CD4-positive, CD25-positive, alpha-beta regulatory T cell (primary cell): ENCODE measurements around the gene KDM7A. TPM values are rescaled to one million over a fixed set of nuclear protein-coding genes. Genes with fewer than 3 reads are reported as not detected.

Experiments
- ATAC-seq, 2 donors: fragments of 150-1000 bp; cut with Tn5 transposase; one replicate each; pipeline ENCODE4 v1.10.0; 2021; ENCODE audit warnings: low read depth in 2 of 2, moderate number of reproducible peaks in 2 of 2, moderate library complexity in 1 of 2
- DNase-seq, 3 donors: peaks; one replicate each; pipeline versions ENCODE4 v3.0.0 to v3.0.0-alpha.2; 2012 to 2022; ENCODE audit warnings: mixed read lengths in 1 of 3
- H3K27ac ChIP-seq: one replicate; pipeline ENCODE4 v1.7.0; 2013; ENCODE audit warnings: mild to moderate bottlenecking, low read length; ENCODE audit not compliant: insufficient read depth, poor library complexity, severe bottlenecking
- H3K27me3 ChIP-seq: one replicate; pipeline ENCODE4 v1.7.0; 2013; ENCODE audit warnings: low read length; ENCODE audit not compliant: control insufficient read depth, insufficient read depth
- H3K36me3 ChIP-seq: one replicate; pipeline ENCODE4 v1.7.0; 2013; ENCODE audit warnings: mild to moderate bottlenecking, low read length, moderate library complexity; ENCODE audit not compliant: control insufficient read depth, insufficient read depth
- H3K4me1 ChIP-seq: 2 replicates; pipeline ENCODE4 v1.7.0; 2013; ENCODE audit warnings: mild to moderate bottlenecking, low read length; ENCODE audit not compliant: insufficient read depth, control insufficient read depth, poor library complexity, severe bottlenecking
- H3K4me3 ChIP-seq: one replicate; pipeline ENCODE4 v1.7.0; 2013; ENCODE audit warnings: low read depth, mild to moderate bottlenecking, low read length, moderate library complexity
- H3K9me3 ChIP-seq, 2 experiments: 1 replicate in 1 of 2; 2 replicates in 1 of 2; pipeline ENCODE4 v1.7.0; 2013; ENCODE audit warnings: low read length in 2 of 2, mild to moderate bottlenecking in 1 of 2, moderate library complexity in 1 of 2; ENCODE audit not compliant: control insufficient read depth in 2 of 2
- H3K27ac Mint-ChIP-seq, 3 donors: one replicate each; pipeline ENCODE4 v1.8.0; 2020 to 2022; ENCODE audit warnings: mild to moderate bottlenecking in 3 of 3, mixed read lengths in 3 of 3, moderate library complexity in 2 of 3
- H3K27me3 Mint-ChIP-seq: one replicate; pipeline ENCODE4 v1.8.0; 2022; ENCODE audit warnings: mild to moderate bottlenecking, mixed read lengths
- H3K36me3 Mint-ChIP-seq: one replicate; pipeline ENCODE4 v1.8.0; 2020; ENCODE audit warnings: mixed read lengths
- H3K4me1 Mint-ChIP-seq, 4 donors: one replicate each; pipeline ENCODE4 v1.8.0; 2020 to 2022; ENCODE audit warnings: mixed read lengths in 4 of 4, mild to moderate bottlenecking in 1 of 4
- H3K4me3 Mint-ChIP-seq, 4 donors: one replicate each; pipeline ENCODE4 v1.8.0; 2020 to 2022; ENCODE audit warnings: mild to moderate bottlenecking in 4 of 4, mixed read lengths in 4 of 4, moderate library complexity in 3 of 4
- H3K9me3 Mint-ChIP-seq, 7 donors: one replicate each; pipeline ENCODE4 v1.8.0; 2020 to 2022; ENCODE audit warnings: mixed read lengths in 7 of 7, mild to moderate bottlenecking in 3 of 7, moderate library complexity in 2 of 7
- polyA plus RNA-seq, 4 donors: library from polyadenylated mRNA; unstranded; fragments of 300-500 nt; fragmentation: Illumina TruSeq; gene quantifications; one replicate each; pipeline ENCODE4 v1.2.3, GENCODE V29; 2021
- total RNA-seq: library from RNA; stranded (reverse); gene quantifications from one replicate; pipeline ENCODE4 v1.2.3, GENCODE V29; 2022

The KDM7A gene
- total and polyA plus RNA-seq, 5 donors from 2014 or later, result 3.2 to 52.0 (median 4.0) TPM

- Histone ChIP-seq H3K4me3 (no peak overlapping the region), H3K9me3 (no peaks in the 10 kb centered on the region), H3K27me3 (no peaks in the 10 kb centered on the region), H3K4me1 (no peaks in the 10 kb centered on the region), H3K36me3 (no peaks in the 10 kb centered on the region), H3K27ac (no peak overlapping the region)
- ATAC-seq (no peak), DNase-seq (no peak)
- no peaks in the 10 kb centered on the region for H3K9me3 Mint-ChIP-seq
- peaks cover 0 to 16% (median 10%) of the 10 kb centered on the region in 4 donors for H3K4me1 Mint-ChIP-seq
- no peak overlapping the region for H3K27ac Mint-ChIP-seq
- H3K27me3 Mint-ChIP-seq, result peaks cover 10% of the 10 kb centered on the region
- no peak overlapping the region for H3K4me3 Mint-ChIP-seq
- peaks cover 4% of the 10 kb centered on the region for H3K36me3 Mint-ChIP-seq
These were observed 20.6 kb upstream of the KDM7A start for GRCh38 chr7:140197218-140197890.

- no peaks in the 10 kb centered on the region for H3K9me3 ChIP-seq
- H3K4me1 Mint-ChIP-seq, result peaks cover 0 to 16% (median 7%) of the 10 kb centered on the region in 4 donors
- H3K9me3 Mint-ChIP-seq, result no peaks in the 10 kb centered on the region
- H3K36me3 Mint-ChIP-seq, result peaks cover 4% of the 10 kb centered on the region
- H3K36me3 ChIP-seq, result no peaks in the 10 kb centered on the region
- no peak overlapping the region for H3K4me3 Mint-ChIP-seq
- H3K4me1 ChIP-seq, result no peaks in the 10 kb centered on the region
- ATAC-seq (no peak), DNase-seq (no peak)
- H3K27ac ChIP-seq, result no peak overlapping the region
- H3K27ac Mint-ChIP-seq, result no peak overlapping the region
- H3K27me3 Mint-ChIP-seq, result peaks cover 10% of the 10 kb centered on the region
- H3K27me3 ChIP-seq, result no peaks in the 10 kb centered on the region
- no peak overlapping the region for H3K4me3 ChIP-seq
These were observed 19.8 kb upstream of the KDM7A start for GRCh38 chr7:140196361-140197217.

GRCh38 chr7:140195859-140196258 is 19.1 kb upstream of the KDM7A start:
- no peak overlapping the region for H3K4me3 ChIP-seq
- peaks cover 10% of the 10 kb centered on the region for H3K27me3 Mint-ChIP-seq
- no peaks in the 10 kb centered on the region for H3K4me1 ChIP-seq
- H3K4me3 Mint-ChIP-seq, result no peak overlapping the region
- H3K36me3 ChIP-seq, result no peaks in the 10 kb centered on the region
- peaks cover 4% of the 10 kb centered on the region for H3K36me3 Mint-ChIP-seq
- H3K9me3 ChIP-seq, result no peaks in the 10 kb centered on the region
- DNase-seq (no peak), ATAC-seq (no peak)
- no peaks in the 10 kb centered on the region for H3K9me3 Mint-ChIP-seq
- no peak overlapping the region for H3K27ac Mint-ChIP-seq
- H3K4me1 Mint-ChIP-seq, result peaks cover 0 to 18% (median 8%) of the 10 kb centered on the region in 4 donors
- no peak overlapping the region for H3K27ac ChIP-seq
- H3K27me3 ChIP-seq, result no peaks in the 10 kb centered on the region

GRCh38 chr7:140192620-140193019 is 15.8 kb upstream of the KDM7A start:
- Mint-ChIP-seq H3K9me3 (no peaks in the 10 kb centered on the region), H3K4me3 (no peak overlapping the region), H3K27me3 (peaks cover 8% of the 10 kb centered on the region), H3K36me3 (peaks cover 4% of the 10 kb centered on the region), H3K27ac (peak overlapping the region in 1 of 3 donors; percentile 45), H3K4me1 (peaks cover 0 to 20% (median 9%) of the 10 kb centered on the region in 4 donors)
- H3K4me3 ChIP-seq, result no peak overlapping the region
- ATAC-seq, result no peak
- no peaks in the 10 kb centered on the region for H3K9me3 ChIP-seq
- no peaks in the 10 kb centered on the region for H3K27me3 ChIP-seq
- H3K27ac ChIP-seq, result no peak overlapping the region
- H3K4me1 ChIP-seq, result no peaks in the 10 kb centered on the region
- H3K36me3 ChIP-seq, result no peaks in the 10 kb centered on the region
- no peak for DNase-seq

GRCh38 chr7:140192176-140192575 is 15.4 kb upstream of the KDM7A start:
- Mint-ChIP-seq H3K4me3 (no peak overlapping the region), H3K36me3 (peaks cover 4% of the 10 kb centered on the region), H3K27me3 (peaks cover 11% of the 10 kb centered on the region)

GRCh38 chr7:140190588-140190987 is 13.8 kb upstream of the KDM7A start:
- Histone ChIP-seq H3K27me3 (no peaks in the 10 kb centered on the region), H3K4me1 (no peaks in the 10 kb centered on the region), H3K36me3 (no peaks in the 10 kb centered on the region), H3K4me3 (no peak overlapping the region), H3K27ac (no peak overlapping the region), H3K9me3 (no peaks in the 10 kb centered on the region)
- no peak for DNase-seq
- Mint-ChIP-seq H3K4me1 (peaks cover 0 to 8% (median 2%) of the 10 kb centered on the region in 4 donors), H3K9me3 (no peaks in the 10 kb centered on the region), H3K4me3 (no peak overlapping the region), H3K27me3 (peaks cover 14% of the 10 kb centered on the region), H3K27ac (no peak overlapping the region), H3K36me3 (no peaks in the 10 kb centered on the region)
- ATAC-seq, result no peak

More at GRCh38 chr7:140192176-140192575, 15.4 kb upstream of the KDM7A start:
- H3K27ac ChIP-seq, result no peak overlapping the region
- H3K9me3 ChIP-seq, result no peaks in the 10 kb centered on the region
- H3K4me1 ChIP-seq, result no peaks in the 10 kb centered on the region
- no peaks in the 10 kb centered on the region for H3K36me3 ChIP-seq
- no peak for ATAC-seq
- Mint-ChIP-seq H3K27ac (peak overlapping the region in 1 of 3 donors; percentile 45), H3K4me1 (peaks cover 0 to 20% (median 8%) of the 10 kb centered on the region in 4 donors), H3K9me3 (no peaks in the 10 kb centered on the region)
- H3K27me3 ChIP-seq, result no peaks in the 10 kb centered on the region
- no peak overlapping the region for H3K4me3 ChIP-seq
- DNase-seq, result no peak

GRCh38 chr7:140189917-140190316 is 13.1 kb upstream of the KDM7A start:
- H3K36me3 Mint-ChIP-seq, result no peaks in the 10 kb centered on the region
- peaks cover 0 to 6% (median 1%) of the 10 kb centered on the region in 4 donors for H3K4me1 Mint-ChIP-seq
- H3K27ac ChIP-seq, result no peak overlapping the region
- no peak for DNase-seq
- H3K27me3 ChIP-seq, result no peaks in the 10 kb centered on the region
- no peak overlapping the region for H3K4me3 Mint-ChIP-seq
- peaks cover 17% of the 10 kb centered on the region for H3K27me3 Mint-ChIP-seq
- peaks cover 0 to 2% (median 0%) of the 10 kb centered on the region in 7 donors for H3K9me3 Mint-ChIP-seq
- H3K4me1 ChIP-seq, result no peaks in the 10 kb centered on the region
- H3K27ac Mint-ChIP-seq, result no peak overlapping the region
- H3K9me3 ChIP-seq, result no peaks in the 10 kb centered on the region
- no peaks in the 10 kb centered on the region for H3K36me3 ChIP-seq
- no peak overlapping the region for H3K4me3 ChIP-seq
- ATAC-seq, result no peak
